SK-N-SH treated with all-trans-retinoic acid at 6 μM for 48 hours (cell line): ENCODE data around the gene LIN7B.

Experiments
- ATAC-seq: fragments of 200-7000 bp; cut with Tn5 transposase; 3 replicates; pipeline ENCODE4 v1.9.1; 2020; ENCODE audit warnings: mild to moderate bottlenecking, moderate library complexity
- ARNTL ChIP-seq: fragments of 450-650 bp; formaldehyde crosslinking; IDR thresholded peaks from 2 replicates; pipeline ENCODE4 v1.5.0; 2020; ENCODE audit warnings: low read depth, mild to moderate bottlenecking, moderate library complexity, borderline replicate concordance
- BACH2 ChIP-seq: fragments of 250-450 bp; sonication (Bioruptor Pico); IDR thresholded peaks from 2 replicates; pipeline ENCODE4 v1.9.0; 2021; ENCODE audit warnings: mild to moderate bottlenecking, borderline replicate concordance
- CSDC2 ChIP-seq: fragments of 250-450 bp; sonication (Bioruptor Pico); IDR thresholded peaks from 2 replicates; pipeline ENCODE4 v1.5.0; 2020; ENCODE audit warnings: mild to moderate bottlenecking, moderate library complexity
- CSRNP3 ChIP-seq: fragments of 250-450 bp; sonication (Bioruptor Pico); IDR thresholded peaks from 2 replicates; pipeline ENCODE4 v1.5.1; 2021; ENCODE audit warnings: mild to moderate bottlenecking, moderate library complexity
- GLIS3 ChIP-seq: fragments of 250-450 bp; sonication (Bioruptor Pico); IDR thresholded peaks from 2 replicates; pipeline ENCODE4 v1.5.0; 2020; ENCODE audit warnings: mild to moderate bottlenecking, moderate library complexity
- ISL1 ChIP-seq: fragments of 250-450 bp; sonication (Bioruptor Pico); IDR thresholded peaks from 2 replicates; pipeline ENCODE4 v2.1.2; 2022; ENCODE audit warnings: mild to moderate bottlenecking, moderate library complexity
- POU6F1 ChIP-seq: fragments of 250-450 bp; sonication (Bioruptor Pico); IDR thresholded peaks from 2 replicates; pipeline ENCODE4 v1.8.0; 2021; ENCODE audit warnings: low read depth, mild to moderate bottlenecking, moderate library complexity, borderline replicate concordance
- PPARA ChIP-seq: fragments of 250-450 bp; sonication (Bioruptor Pico); IDR thresholded peaks from 2 replicates; pipeline ENCODE4 v1.5.0; 2020; ENCODE audit warnings: mild to moderate bottlenecking, borderline replicate concordance
- SNAI2 ChIP-seq: fragments of 250-450 bp; sonication (Bioruptor Pico); IDR thresholded peaks from 2 replicates; pipeline ENCODE4 v1.5.0; 2020; ENCODE audit warnings: mild to moderate bottlenecking, moderate library complexity
- TCF4 ChIP-seq: fragments of 250-450 bp; sonication (Bioruptor Pico); IDR thresholded peaks from 2 replicates; pipeline ENCODE4 v1.8.0; 2021; ENCODE audit warnings: mild to moderate bottlenecking, moderate library complexity, borderline replicate concordance
- TSHZ2 ChIP-seq: fragments of 250-450 bp; sonication (Bioruptor Pico); IDR thresholded peaks from 2 replicates; pipeline ENCODE4 v1.5.0; 2020; ENCODE audit warnings: mild to moderate bottlenecking, moderate library complexity
- ZC3H10 ChIP-seq: fragments of 250-450 bp; sonication (Bioruptor Pico); IDR thresholded peaks from 2 replicates; pipeline ENCODE4 v1.5.1; 2021; ENCODE audit warnings: mild to moderate bottlenecking, moderate library complexity
- ZFP3 ChIP-seq: fragments of 250-450 bp; sonication (Bioruptor Pico); IDR thresholded peaks from 2 replicates; pipeline ENCODE4 v1.5.0; 2020; ENCODE audit warnings: mild to moderate bottlenecking, moderate library complexity
- ZNF565 ChIP-seq: fragments of 450-650 bp; formaldehyde crosslinking; conservative IDR thresholded peaks from 2 replicates; pipeline ENCODE4 v1.5.0; 2020; ENCODE audit warnings: low read depth, mild to moderate bottlenecking, moderate library complexity
- ZNF70 ChIP-seq: fragments of 450-650 bp; formaldehyde crosslinking; IDR thresholded peaks from 2 replicates; pipeline ENCODE4 v1.5.0; 2020; ENCODE audit warnings: mild to moderate bottlenecking, moderate library complexity
- ZNF8 ChIP-seq: fragments of 450-650 bp; formaldehyde crosslinking; IDR thresholded peaks from 2 replicates; pipeline ENCODE4 v1.5.0; 2020; ENCODE audit warnings: mild to moderate bottlenecking, moderate library complexity

LIN7B gene

GRCh38 chr19:49070416-49070815 is 43.8 kb upstream of the LIN7B start:
- TF ChIP-seq ARNTL (CRISPR knock-in tag) (no peak), TCF4 (no peak)
- no peak for ATAC-seq

- TF ChIP-seq CSRNP3 (CRISPR knock-in tag) (no peak), PPARA (CRISPR knock-in tag) (no peak), GLIS3 (CRISPR knock-in tag) (no peak)
- TF ChIP-seq, all 23 proteins: peak for 0
- peak; percentile 17 for ATAC-seq
Measured at GRCh38 chr19:49071860-49072547, 42.2 kb upstream of the LIN7B start.

GRCh38 chr19:49073514-49074378 is 40.4 kb upstream of the LIN7B start:
- TF ChIP-seq SNAI2 (CRISPR knock-in tag) (no peak), TSHZ2 (CRISPR knock-in tag) (no peak), ZNF565 (no peak)
- peak; percentile 60 for ATAC-seq

GRCh38 chr19:49074869-49075268 is 39.3 kb upstream of the LIN7B start:
- peak; percentile 45; the same call in 2 of the 3 replicates for ATAC-seq

GRCh38 chr19:49080392-49080791 is 33.8 kb upstream of the LIN7B start:
- TF ChIP-seq CSRNP3 (CRISPR knock-in tag) = no peak
- no peak for ATAC-seq

- ATAC-seq = no peak
- TF ChIP-seq GLIS3 (CRISPR knock-in tag) (no peak), ZNF565 (no peak), BACH2 (CRISPR knock-in tag) (no peak), CSDC2 (CRISPR knock-in tag) (no peak), ZNF70 (CRISPR knock-in tag) (no peak), ZFP3 (CRISPR knock-in tag) (no peak), ISL1 (CRISPR knock-in tag) (no peak), ZNF8 (no peak), SNAI2 (CRISPR knock-in tag) (no peak)
Measured at GRCh38 chr19:49081273-49081672, 32.9 kb upstream of the LIN7B start.

GRCh38 chr19:49084206-49085019 is 29.8 kb upstream of the LIN7B start:
- peak; percentile 35 for ATAC-seq
- no peak for TF ChIP-seq POU6F1
- TF ChIP-seq TSHZ2 (CRISPR knock-in tag) = no peak
- TF ChIP-seq TCF4 = no peak
- no peak for TF ChIP-seq ISL1 (CRISPR knock-in tag)
- no peak for TF ChIP-seq ZC3H10 (CRISPR knock-in tag)
